IMR-90 (cell line): ENCODE data around the gene ADAMTS16. TPM values are rescaled to one million over a fixed set of nuclear protein-coding genes. Genes with fewer than 3 reads are reported as not detected.

Experiments
- ATAC-seq: fragments of 200-7000 bp; cut with Tn5 transposase; 2 replicates; pipeline ENCODE4 v1.9.1; 2020; ENCODE audit warnings: low read depth, mild to moderate bottlenecking, moderate library complexity
- BruUV-seq: library from RNA; stranded (reverse); fragments of 400-500 nt; replicated peaks from 2 replicates; lab custom pipeline; 2021; lab: Mats Ljungman, UMichigan
- CTCF ChIA-PET: fragments of 300-600 bp; formaldehyde crosslinking; extraction: SDS; loops from one replicate; lab custom pipeline; 2021; ENCODE audit warnings: antibody characterized with exemption; lab: Yijun Ruan, JAX
- POLR2A ChIA-PET: fragments of 300-600 bp; sonication (Branson Sonifier 250); formaldehyde crosslinking; loops from one replicate; lab custom pipeline; 2022; ENCODE audit warnings: antibody characterized with exemption; ENCODE audit not compliant: unreplicated experiment; lab: Charles Lee
- DNase-seq: peaks from one replicate; pipeline ENCODE4 v3.0.0; 2013
- H2AFZ ChIP-seq: replicated peaks from 2 replicates; pipeline ENCODE3; 2013; ENCODE audit warnings: low read length, mild to moderate bottlenecking; ENCODE audit not compliant: poor library complexity
- H2AK5ac ChIP-seq: 2 replicates; pipeline ENCODE4 v1.6.1; 2013; ENCODE audit warnings: low read depth, low read length, inconsistent platforms
- H2AK9ac ChIP-seq: replicated peaks from 2 replicates; pipeline ENCODE3; 2013; ENCODE audit warnings: mild to moderate bottlenecking, low read depth, low read length, moderate library complexity; ENCODE audit not compliant: poor library complexity
- H2BK120ac ChIP-seq: 2 replicates; pipeline ENCODE4 v1.6.1; 2013; ENCODE audit warnings: low read depth, low read length, inconsistent platforms
- H2BK15ac ChIP-seq: 3 replicates; pipeline ENCODE4 v1.6.1; 2013; ENCODE audit warnings: low read depth, low read length, inconsistent platforms
- H2BK20ac ChIP-seq: 2 replicates; pipeline ENCODE4 v1.6.1; 2013; ENCODE audit warnings: low read depth, mild to moderate bottlenecking, inconsistent platforms, low read length, moderate library complexity
- H2BK5ac ChIP-seq: 2 replicates; pipeline ENCODE4 v1.6.1; 2013; ENCODE audit warnings: mild to moderate bottlenecking, low read depth, low read length, inconsistent platforms; ENCODE audit not compliant: poor library complexity, severe bottlenecking
- H3K14ac ChIP-seq: replicated peaks from 2 replicates; pipeline ENCODE4 v1.6.1; 2013; ENCODE audit warnings: low read depth, low read length, inconsistent platforms
- H3K18ac ChIP-seq: 2 replicates; pipeline ENCODE4 v1.6.1; 2013; ENCODE audit warnings: low read depth, low read length, control low read depth
- H3K23ac ChIP-seq: 2 replicates; pipeline ENCODE4 v1.6.1; 2013; ENCODE audit warnings: low read depth, low read length, inconsistent platforms
- H3K27ac ChIP-seq: 2 replicates; pipeline ENCODE4 v1.5.1; 2013; ENCODE audit warnings: mild to moderate bottlenecking, control low read depth, low read length; ENCODE audit not compliant: insufficient read depth
- H3K27me3 ChIP-seq: 2 replicates; pipeline ENCODE4 v1.6.1; 2013; ENCODE audit warnings: low read length; ENCODE audit not compliant: control insufficient read depth, insufficient read depth
- H3K36me3 ChIP-seq: 2 replicates; pipeline ENCODE4 v1.6.1; 2013; ENCODE audit warnings: low read length, mixed read lengths; ENCODE audit not compliant: control insufficient read depth, insufficient read depth
- H3K4ac ChIP-seq: 2 replicates; pipeline ENCODE4 v1.6.1; 2013; ENCODE audit warnings: low read depth, low read length, inconsistent platforms
- H3K4me1 ChIP-seq: 2 replicates; pipeline ENCODE4 v1.6.1; 2013; ENCODE audit warnings: low read length, mixed read lengths; ENCODE audit not compliant: control insufficient read depth, insufficient read depth
- H3K4me2 ChIP-seq: 2 replicates; pipeline ENCODE4 v1.6.1; 2013; ENCODE audit warnings: low read depth, mild to moderate bottlenecking, control low read depth, low read length, moderate library complexity
- H3K4me3 ChIP-seq: 2 replicates; pipeline ENCODE4 v1.5.1; 2013; ENCODE audit warnings: low read depth, mild to moderate bottlenecking, control low read depth, low read length, moderate library complexity; ENCODE audit not compliant: insufficient read depth
- H3K56ac ChIP-seq: 2 replicates; pipeline ENCODE4 v1.6.1; 2013; ENCODE audit warnings: low read length, inconsistent platforms; ENCODE audit not compliant: insufficient read depth; ENCODE audit errors: extremely low read depth
- H3K79me1 ChIP-seq, 2 experiments: 2 replicates each; pipeline ENCODE4 v1.6.1; 2013; ENCODE audit warnings: low read length in 2 of 2, inconsistent platforms in 1 of 2, low read depth in 1 of 2
- H3K9ac ChIP-seq: 2 replicates; pipeline ENCODE4 v1.6.1; 2013; ENCODE audit warnings: low read depth, low read length, control low read depth
- H3K9me1 ChIP-seq: 2 replicates; pipeline ENCODE4 v1.6.1; 2013; ENCODE audit warnings: low read length, inconsistent platforms; ENCODE audit not compliant: insufficient read depth
- H3K9me3 ChIP-seq: 2 replicates; pipeline ENCODE4 v1.6.1; 2013; ENCODE audit warnings: low read length; ENCODE audit not compliant: control insufficient read depth, insufficient read depth
- H4K20me1 ChIP-seq: 2 replicates; pipeline ENCODE4 v1.6.1; 2013; ENCODE audit warnings: low read length, inconsistent platforms; ENCODE audit not compliant: insufficient read depth
- H4K5ac ChIP-seq: 2 replicates; pipeline ENCODE4 v1.6.1; 2013; ENCODE audit warnings: mild to moderate bottlenecking, low read depth, low read length, control low read depth
- H4K8ac ChIP-seq, 2 experiments: 2 replicates each; pipeline ENCODE4 v1.6.1; 2013; ENCODE audit warnings: low read depth in 2 of 2, low read length in 2 of 2, control low read depth in 1 of 2, inconsistent platforms in 1 of 2
- H4K91ac ChIP-seq: 2 replicates; pipeline ENCODE4 v1.6.1; 2013; ENCODE audit warnings: low read depth, low read length, inconsistent platforms; ENCODE audit not compliant: insufficient read depth
- RAD21 ChIP-seq: IDR thresholded peaks from 2 replicates; pipeline ENCODE4 v1.6.1; 2012; ENCODE audit warnings: low read length, improper control_type of control experiment
- WGBS, 2 experiments: methylation state at CpG; one replicate each; pipeline versions ENCODE4 v1.1.5 to v1.1.7; 2013; ENCODE audit warnings: missing lambda C conversion rate in 2 of 2; ENCODE audit not compliant: insufficient read length in 1 of 2; ENCODE audit errors: extremely low coverage in 2 of 2; 5-methylcytosine and 5-hydroxymethylcytosine counted together
- dilution Hi-C: fragments of 300-500 bp; cut with HindIII; formaldehyde crosslinking; loops from one replicate; pipeline ENCODE4 v1.14.3; 2018; ENCODE audit warnings: low sequenced_read_pairs; ENCODE audit not compliant: unreplicated experiment
- in situ Hi-C: fragments of 300-500 bp; cut with MboI; formaldehyde crosslinking; loops from 3 replicates; pipeline ENCODE4 v1.14.3; 2019; ENCODE audit warnings: low sequenced_read_pairs, inconsistent platforms, mixed read lengths
- intact Hi-C: fragments of 100-400 bp; cut with micrococcal nuclease; formaldehyde crosslinking; loops from 2 replicates; pipeline ENCODE4 v1.10.0; 2022
- polyA plus RNA-seq, 3 experiments: library from polyadenylated mRNA; depleted of rRNA; stranded (reverse); fragments of >200 nt; gene quantifications; 2 replicates each; pipeline ENCODE4 v1.2.3, GENCODE V29; 2012; ENCODE audit warnings: low replicate concordance in 1 of 3
- total RNA-seq: library from RNA; depleted of rRNA; stranded (reverse); fragments of >200 nt; gene quantifications from 2 replicates; pipeline ENCODE4 v1.2.3, GENCODE V29; 2012
- TF ChIP-seq, protein P1 (sequence below): fragments of 150-350 bp; IDR thresholded peaks from 2 replicates; pipeline ENCODE4 v1.6.1; 2017; ENCODE audit warnings: mild to moderate bottlenecking, antibody characterized with exemption, low read length, low read depth
- TF ChIP-seq, protein P2 (sequence below): conservative IDR thresholded peaks from 2 replicates; pipeline ENCODE4 v1.5.1; 2012; ENCODE audit warnings: mild to moderate bottlenecking, low read depth, low read length, improper control_type of control experiment

ADAMTS16 gene
- total and polyA plus RNA-seq, 2 of the 4 experiments (the other 2 are of a cell fraction): 0.09 to 0.18 TPM

DNA sequence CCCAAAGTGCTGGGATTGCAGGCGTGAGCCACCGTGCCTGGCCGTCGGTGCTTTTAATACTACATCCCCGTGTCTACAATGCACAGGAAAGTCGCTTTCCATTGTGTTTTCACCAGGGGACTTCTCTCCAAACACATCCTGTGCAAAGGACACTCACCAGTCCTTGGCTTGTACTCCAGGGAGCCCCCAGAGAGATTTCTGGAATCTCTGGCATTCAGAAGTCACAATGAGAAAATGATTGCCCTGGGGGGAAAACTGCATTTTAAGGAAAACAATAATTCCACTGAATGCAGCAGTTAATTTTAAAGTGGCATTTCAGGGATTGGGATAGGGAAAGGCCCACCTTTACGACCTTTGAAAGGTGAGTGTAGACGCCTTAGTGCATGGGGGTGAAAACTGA is 112.0 kb downstream of the ADAMTS16 start:
- H2BK5ac ChIP-seq: no peak overlapping the region
- no peaks in the 10 kb centered on the region for H3K4me1 ChIP-seq
- no peak overlapping the region for H3K18ac ChIP-seq
- intact Hi-C loops: no loop called here
- ATAC-seq (no peak), DNase-seq (no peak)
- H3K9me1 ChIP-seq: no peaks in the 10 kb centered on the region
- ChIA-PET POLR2A (no interaction called here), CTCF (no interaction called here)
- no peak overlapping the region for H2BK120ac ChIP-seq
- no peaks in the 10 kb centered on the region for H3K79me1 ChIP-seq
- dilution Hi-C loops: no loop called here
- no peak overlapping the region for H4K91ac ChIP-seq
- no peak overlapping the region for H2AFZ ChIP-seq
- no peak overlapping the region for H3K56ac ChIP-seq
- H3K4me3 ChIP-seq: no peak overlapping the region
- WGBS, 2 experiments: 74% methylated on average over 4 of the region's 8 CpGs; no CpG with 5 or more reads in 1 of the 2 experiments
- H3K27me3 ChIP-seq: no peaks in the 10 kb centered on the region
- H2BK15ac ChIP-seq: no peak overlapping the region
- no peak overlapping the region for H3K27ac ChIP-seq
- no peak overlapping the region for H3K4me2 ChIP-seq
- no peak overlapping the region for H4K5ac ChIP-seq
- no TSS peak for BruUV-seq
- H3K9me3 ChIP-seq: peaks cover 13% of the 10 kb centered on the region
- no peak overlapping the region for H2BK20ac ChIP-seq
- no peaks in the 10 kb centered on the region for H3K36me3 ChIP-seq
- H3K9ac ChIP-seq: no peak overlapping the region
- H3K14ac ChIP-seq: no peak overlapping the region
- TF ChIP-seq, protein P1, sequence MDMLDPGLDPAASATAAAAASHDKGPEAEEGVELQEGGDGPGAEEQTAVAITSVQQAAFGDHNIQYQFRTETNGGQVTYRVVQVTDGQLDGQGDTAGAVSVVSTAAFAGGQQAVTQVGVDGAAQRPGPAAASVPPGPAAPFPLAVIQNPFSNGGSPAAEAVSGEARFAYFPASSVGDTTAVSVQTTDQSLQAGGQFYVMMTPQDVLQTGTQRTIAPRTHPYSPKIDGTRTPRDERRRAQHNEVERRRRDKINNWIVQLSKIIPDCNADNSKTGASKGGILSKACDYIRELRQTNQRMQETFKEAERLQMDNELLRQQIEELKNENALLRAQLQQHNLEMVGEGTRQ: no peak
- TF ChIP-seq RAD21: no peak
- TF ChIP-seq, protein P2, sequence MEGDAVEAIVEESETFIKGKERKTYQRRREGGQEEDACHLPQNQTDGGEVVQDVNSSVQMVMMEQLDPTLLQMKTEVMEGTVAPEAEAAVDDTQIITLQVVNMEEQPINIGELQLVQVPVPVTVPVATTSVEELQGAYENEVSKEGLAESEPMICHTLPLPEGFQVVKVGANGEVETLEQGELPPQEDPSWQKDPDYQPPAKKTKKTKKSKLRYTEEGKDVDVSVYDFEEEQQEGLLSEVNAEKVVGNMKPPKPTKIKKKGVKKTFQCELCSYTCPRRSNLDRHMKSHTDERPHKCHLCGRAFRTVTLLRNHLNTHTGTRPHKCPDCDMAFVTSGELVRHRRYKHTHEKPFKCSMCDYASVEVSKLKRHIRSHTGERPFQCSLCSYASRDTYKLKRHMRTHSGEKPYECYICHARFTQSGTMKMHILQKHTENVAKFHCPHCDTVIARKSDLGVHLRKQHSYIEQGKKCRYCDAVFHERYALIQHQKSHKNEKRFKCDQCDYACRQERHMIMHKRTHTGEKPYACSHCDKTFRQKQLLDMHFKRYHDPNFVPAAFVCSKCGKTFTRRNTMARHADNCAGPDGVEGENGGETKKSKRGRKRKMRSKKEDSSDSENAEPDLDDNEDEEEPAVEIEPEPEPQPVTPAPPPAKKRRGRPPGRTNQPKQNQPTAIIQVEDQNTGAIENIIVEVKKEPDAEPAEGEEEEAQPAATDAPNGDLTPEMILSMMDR: no peak
- in situ Hi-C loops: no loop called here
- H3K23ac ChIP-seq: no peak overlapping the region
- H2AK9ac ChIP-seq: no peak overlapping the region
- no peaks in the 10 kb centered on the region for H4K20me1 ChIP-seq
- no peak overlapping the region for H2AK5ac ChIP-seq
- H3K4ac ChIP-seq: no peak overlapping the region
- no peak overlapping the region for H4K8ac ChIP-seq
